Activated CD8-positive, alpha-beta memory T cell treated with anti-CD3 and anti-CD28 coated beads for 4 hours (primary cell): Measurements from ENCODE around the gene KIAA0930.
A peak's percentile ranks its signal among the peaks of the same experiment; 100 is the strongest.
"Not testable (repeated sequence)": the region's sequence is repeated elsewhere in the genome, so short reads cannot be mapped to it uniquely, and the experiment has no call there.

Experiments used
- DNase-seq, 2 donors: peaks; one replicate each; pipeline ENCODE4 v3.0.0-alpha.2; 2020; ENCODE audit warnings: low read depth in 2 of 2

The KIAA0930 gene

GRCh38 chr22:45262931-45263462, 22.3 kb upstream of the KIAA0930 start:
- DNase-seq = no peak

GRCh38 chr22:45262195-45262930, 21.7 kb upstream of the KIAA0930 start:
- DNase-seq = no peak

- no peak for DNase-seq
Observed at GRCh38 chr22:45261407-45262088, 20.9 kb upstream of the KIAA0930 start.

- not testable (repeated sequence) for DNase-seq
Observed at GRCh38 chr22:45260395-45260759, 19.7 kb upstream of the KIAA0930 start.

GRCh38 chr22:45259754-45260394, 19.2 kb upstream of the KIAA0930 start:
- no peak for DNase-seq

GRCh38 chr22:45257941-45258340, 17.2 kb upstream of the KIAA0930 start:
- not testable (repeated sequence) for DNase-seq

GRCh38 chr22:45254789-45255278, 14.1 kb upstream of the KIAA0930 start:
- DNase-seq = no peak

GRCh38 chr22:45254388-45254787, 13.7 kb upstream of the KIAA0930 start:
- DNase-seq = no peak

- no peak for DNase-seq
Observed at GRCh38 chr22:45253039-45253641, 12.4 kb upstream of the KIAA0930 start.

- DNase-seq = no peak
Observed at GRCh38 chr22:45251825-45252224, 11.1 kb upstream of the KIAA0930 start.

- DNase-seq = no peak
Observed at GRCh38 chr22:45248832-45249561, 8.3 kb upstream of the KIAA0930 start.

GRCh38 chr22:45246060-45246985, 5.6 kb upstream of the KIAA0930 start:
- DNase-seq = no peak

GRCh38 chr22:45244916-45245315, 4.2 kb upstream of the KIAA0930 start:
- DNase-seq = no peak

- no peak for DNase-seq
Observed at GRCh38 chr22:45242778-45243191, 2.1 kb upstream of the KIAA0930 start.

- DNase-seq = peak in 1 of 2 donors; percentile 17
Observed at GRCh38 chr22:45240104-45240809, 437 bp downstream of the KIAA0930 start.

GRCh38 chr22:45239681-45240051, 1.0 kb downstream of the KIAA0930 start:
- no peak for DNase-seq

GRCh38 chr22:45238957-45239680, 1.6 kb downstream of the KIAA0930 start:
- no peak for DNase-seq

GRCh38 chr22:45238076-45238956, 2.4 kb downstream of the KIAA0930 start:
- DNase-seq = no peak
